Thoracic aorta (tissue), 2 donors: ENCODE data around the gene AGRP. TPM values are rescaled to one million over a fixed set of nuclear protein-coding genes. Genes with fewer than 3 reads are reported as not detected.

Source experiments
- ATAC-seq: fragments of 150-250 bp; one replicate; pipeline ENCODE4 v1.8.0; 2017; ENCODE audit warnings: low read depth; ENCODE audit not compliant: insufficient number of reproducible peaks, low FRiP score
- DNase-seq: peaks from one replicate; pipeline ENCODE4 v3.0.0-alpha.2; 2020; ENCODE audit warnings: low spot score
- H3K27ac ChIP-seq, 2 donors: fragments of 200-600 bp; sonication (generic); 1 replicate in 1 of 2; 2 replicates in 1 of 2; pipeline ENCODE4 v1.5.1; 2016; ENCODE audit warnings: mild to moderate bottlenecking in 2 of 2, moderate library complexity in 2 of 2
- H3K27me3 ChIP-seq: fragments of 200-600 bp; sonication (generic); replicated peaks from 2 replicates; pipeline ENCODE4 v1.6.0; 2016; ENCODE audit warnings: mild to moderate bottlenecking; ENCODE audit not compliant: insufficient read depth
- H3K36me3 ChIP-seq: fragments of 200-600 bp; sonication (generic); one replicate; pipeline ENCODE4 v1.5.1; 2016
- H3K4me1 ChIP-seq, 2 donors: fragments of 200-600 bp; sonication (generic); 1 replicate in 1 of 2; 2 replicates in 1 of 2; pipeline versions ENCODE4 v1.5.1 to v1.6.0; 2016; ENCODE audit warnings: low read depth in 2 of 2, mild to moderate bottlenecking in 1 of 2; ENCODE audit not compliant: control insufficient read depth in 1 of 2
- H3K4me3 ChIP-seq: fragments of 200-600 bp; sonication (generic); 2 replicates; pipeline ENCODE4 v1.5.1; 2016; ENCODE audit warnings: mild to moderate bottlenecking
- H3K9me3 ChIP-seq: fragments of 200-600 bp; sonication (generic); 2 replicates; pipeline ENCODE4 v1.5.1; 2016
- CTCF ChIP-seq: fragments of 200-600 bp; sonication (generic); IDR thresholded peaks from one replicate; pipeline ENCODE4 v1.5.1; 2019; ENCODE audit warnings: antibody characterized with exemption
- total RNA-seq, 2 donors: library from RNA; depleted of rRNA; stranded (reverse); fragments of >200 nt; gene quantifications; one replicate each; pipeline versions ENCODE4 v1.1.0 to v1.2.3, GENCODE V29; 2016

AGRP gene
- total RNA-seq, 2 donors from 2014 or later: not detected

- H3K27me3 ChIP-seq: no peaks in the 10 kb centered on the region
- H3K4me3 ChIP-seq: no peak overlapping the region
- ATAC-seq (no peak), DNase-seq (no peak)
- H3K4me1 ChIP-seq: peaks cover 21 to 32% of the 10 kb centered on the region in 2 donors
- no peaks in the 10 kb centered on the region for H3K9me3 ChIP-seq
- H3K36me3 ChIP-seq: no peaks in the 10 kb centered on the region
- no peak overlapping the region for H3K27ac ChIP-seq
- no peak for TF ChIP-seq CTCF
These were observed 5.3 kb downstream of the AGRP start for GRCh38 chr16:67477960-67478554.

- Histone ChIP-seq H3K27me3 (no peaks in the 10 kb centered on the region), H3K36me3 (no peaks in the 10 kb centered on the region), H3K9me3 (no peaks in the 10 kb centered on the region), H3K4me3 (no peak overlapping the region), H3K4me1 (peaks cover 22 to 27% of the 10 kb centered on the region in 2 donors), H3K27ac (no peak overlapping the region)
- ATAC-seq: no peak
- TF ChIP-seq CTCF: no peak
- DNase-seq: no peak
These were observed 8.5 kb downstream of the AGRP start for GRCh38 chr16:67474551-67475455.

- H3K4me1 ChIP-seq: peaks cover 9 to 18% of the 10 kb centered on the region in 2 donors
These were observed 11.5 kb downstream of the AGRP start for GRCh38 chr16:67471758-67472384.

GRCh38 chr16:67470359-67470758, 13.0 kb downstream of the AGRP start:
- Histone ChIP-seq H3K4me1 (peaks cover 12 to 21% of the 10 kb centered on the region in 2 donors), H3K27me3 (no peaks in the 10 kb centered on the region), H3K9me3 (no peaks in the 10 kb centered on the region), H3K27ac (no peak overlapping the region), H3K36me3 (no peaks in the 10 kb centered on the region), H3K4me3 (no peak overlapping the region)
- DNase-seq: no peak
- no peak for TF ChIP-seq CTCF
- ATAC-seq: no peak

More at GRCh38 chr16:67471758-67472384, 11.5 kb downstream of the AGRP start:
- no peak overlapping the region for H3K27ac ChIP-seq
- ATAC-seq (no peak), DNase-seq (no peak)
- H3K4me3 ChIP-seq: no peak overlapping the region
- no peaks in the 10 kb centered on the region for H3K27me3 ChIP-seq
- no peaks in the 10 kb centered on the region for H3K9me3 ChIP-seq
- no peaks in the 10 kb centered on the region for H3K36me3 ChIP-seq
- no peak for TF ChIP-seq CTCF

GRCh38 chr16:67468731-67469130, 14.6 kb downstream of the AGRP start:
- Histone ChIP-seq H3K4me1 (peaks cover 13 to 26% of the 10 kb centered on the region in 2 donors), H3K36me3 (no peaks in the 10 kb centered on the region), H3K4me3 (no peak overlapping the region), H3K27ac (no peak overlapping the region), H3K9me3 (no peaks in the 10 kb centered on the region), H3K27me3 (no peaks in the 10 kb centered on the region)
- TF ChIP-seq CTCF: no peak
- ATAC-seq (no peak), DNase-seq (no peak)
